Stimulated activated naive CD4-positive, alpha-beta T cell (primary cell): ENCODE data around the gene CLIP1.

ENCODE experiments used
- DNase-seq, 6 experiments: peaks; one replicate each; lab custom pipeline; 2025; lab: John Stamatoyannopoulos, UW

Gene CLIP1

GRCh38 chr12:122355706-122356105, 66.8 kb downstream of the CLIP1 start:
- no peak for DNase-seq

DNA sequence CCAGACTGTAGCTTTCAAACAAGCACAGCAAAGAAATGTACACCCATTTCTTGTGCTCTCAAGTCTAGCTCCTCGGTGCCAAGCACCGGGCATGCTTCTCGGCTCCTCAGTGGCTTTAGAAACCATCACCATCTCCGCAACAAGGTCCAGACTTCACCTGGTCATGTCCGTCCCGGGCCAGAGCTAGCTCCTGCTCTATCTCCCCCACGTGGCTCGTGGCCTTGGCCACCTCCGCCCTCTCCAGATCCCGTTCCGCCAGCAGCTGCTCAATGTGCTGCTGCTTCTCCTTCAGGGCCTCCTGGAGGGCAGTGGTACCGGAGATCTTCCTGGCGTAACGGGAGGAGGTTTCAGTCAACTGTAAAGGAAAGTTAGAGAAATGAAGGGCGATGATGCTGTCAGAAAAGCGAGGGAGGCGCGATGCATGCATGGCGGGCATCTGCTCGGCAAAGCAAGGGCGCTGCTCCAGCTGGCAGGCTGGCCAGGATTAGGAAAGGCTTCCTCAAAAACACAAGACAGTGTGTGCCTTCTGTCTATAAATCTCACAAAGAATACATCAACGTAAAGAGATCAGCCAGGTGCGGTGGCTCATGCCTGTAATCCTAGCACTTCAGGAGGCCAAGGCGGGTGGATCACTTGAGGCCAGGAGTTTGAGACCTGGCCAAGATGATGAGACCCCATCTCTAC, 67.4 kb downstream of the CLIP1 start:
- DNase-seq, result no peak

DNA sequence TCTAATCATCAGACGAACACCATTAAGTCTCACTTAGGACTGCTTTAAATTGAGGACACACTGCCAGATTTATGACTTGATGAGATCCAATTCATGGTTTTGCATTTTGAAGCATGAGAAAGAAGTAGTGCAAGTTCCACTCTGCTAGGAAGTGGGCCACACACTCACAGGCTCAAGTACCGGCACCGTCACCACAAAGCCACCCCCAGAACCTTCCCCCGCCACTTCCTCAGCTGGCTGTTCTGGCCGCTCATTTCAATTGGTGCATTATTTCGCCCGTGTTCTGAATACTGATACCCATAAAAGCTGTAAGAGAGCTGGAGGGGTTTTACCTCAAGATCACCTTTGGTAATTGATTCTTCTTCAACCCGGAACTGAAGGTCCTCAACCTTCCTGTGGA, 70.1 kb downstream of the CLIP1 start:
- no peak for DNase-seq

- DNase-seq, result no peak
These were observed 72.2 kb downstream of the CLIP1 start for GRCh38 chr12:122350141-122350848.

GRCh38 chr12:122349078-122349477, 73.4 kb downstream of the CLIP1 start:
- DNase-seq, result no peak

- no peak for DNase-seq
These were observed 74.0 kb downstream of the CLIP1 start for GRCh38 chr12:122348505-122348904.

DNA sequence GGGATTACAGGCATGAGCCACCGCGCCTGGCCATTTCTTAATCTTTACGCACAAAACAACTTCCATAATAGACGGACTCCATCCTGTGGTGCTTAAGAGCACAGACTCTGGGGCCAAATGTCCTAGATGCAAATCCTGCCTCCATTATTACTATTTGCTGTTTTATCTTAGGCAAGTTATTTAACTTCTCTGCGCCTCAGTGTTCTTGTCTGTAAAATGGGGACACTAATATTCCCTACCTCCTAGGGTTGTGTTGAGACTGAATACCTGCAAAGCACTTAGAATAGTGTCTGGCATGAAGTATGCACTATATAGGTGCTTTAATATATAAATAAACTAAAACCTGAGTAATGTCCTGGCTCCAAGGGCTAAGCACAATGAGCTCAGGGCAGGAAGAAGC, 76.4 kb downstream of the CLIP1 start:
- no peak for DNase-seq

GRCh38 chr12:122345042-122345441, 77.4 kb downstream of the CLIP1 start:
- DNase-seq, result no peak

GRCh38 chr12:122336015-122336946, 86.2 kb downstream of the CLIP1 start:
- peak in 5 of 6 experiments; percentile 4 to 26 (median 20) for DNase-seq

DNA sequence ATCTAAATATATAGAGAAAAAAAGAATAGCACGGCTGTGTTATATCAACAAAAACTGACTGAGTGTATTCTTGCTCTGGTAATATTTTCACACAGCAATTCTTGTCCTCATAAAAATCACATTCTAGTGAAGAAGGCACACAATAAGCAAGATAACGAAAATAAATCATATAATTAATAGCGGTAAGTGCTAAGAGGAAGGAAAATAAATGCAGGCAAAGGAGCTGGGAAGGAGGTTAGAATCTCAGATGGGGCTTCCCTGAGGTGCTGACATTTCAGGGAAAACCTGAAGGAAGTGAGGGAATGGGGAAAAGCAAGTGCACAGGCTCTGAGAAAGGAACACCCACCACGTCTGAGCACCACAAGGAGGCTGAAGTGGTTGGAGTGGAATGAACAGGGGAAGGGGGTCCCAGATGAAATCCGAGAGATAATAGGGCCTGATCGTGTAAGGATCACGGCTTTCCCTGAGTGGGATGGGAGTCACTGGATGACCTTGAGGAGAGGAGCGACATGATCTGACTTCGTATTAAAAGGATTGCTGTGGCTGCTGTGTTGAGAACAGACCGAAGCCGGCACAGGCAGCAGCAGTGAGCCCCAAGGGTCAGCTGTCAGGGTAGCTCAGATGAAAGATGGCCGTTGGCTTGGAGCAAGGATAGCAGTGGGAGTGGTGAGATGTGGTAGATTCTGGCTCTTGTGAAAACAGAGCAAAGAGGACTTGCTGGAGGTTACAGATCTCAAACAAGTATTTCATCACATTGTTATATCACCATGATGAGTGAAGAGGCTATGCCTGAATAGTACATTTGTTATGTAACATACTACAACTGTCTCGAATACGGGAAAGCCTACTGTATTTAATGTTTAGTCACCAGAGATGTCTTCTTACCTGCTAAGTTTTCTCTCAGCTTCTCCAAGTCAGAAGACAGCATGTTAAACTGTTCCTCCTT, 89.1 kb downstream of the CLIP1 start:
- no peak for DNase-seq

- no peak for DNase-seq
These were observed 94.7 kb downstream of the CLIP1 start for GRCh38 chr12:122327494-122328385.

DNA sequence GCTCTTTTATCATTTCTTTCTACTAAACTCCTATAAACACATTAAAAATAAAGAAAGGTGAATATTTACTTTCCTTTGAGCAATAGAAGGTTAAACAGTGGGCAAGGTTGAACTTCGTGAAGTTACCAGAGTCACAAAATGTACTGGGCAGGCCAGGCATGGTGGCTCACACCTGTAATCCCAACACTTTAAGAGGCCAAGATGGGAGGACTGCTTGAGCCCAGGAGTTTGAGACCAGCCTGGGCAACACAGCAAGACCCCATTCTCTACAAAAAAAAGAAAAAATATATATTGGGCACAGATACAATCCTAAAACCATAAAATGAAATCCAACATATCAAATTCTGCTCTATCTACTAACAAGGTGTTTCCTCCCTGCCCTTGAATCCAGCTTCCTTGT, 95.5 kb downstream of the CLIP1 start:
- DNase-seq, result no peak

- DNase-seq, result peak in 3 of 6 experiments; percentile 30 to 39 (median 39)
These were observed 95.9 kb downstream of the CLIP1 start for GRCh38 chr12:122326586-122326985.

DNA sequence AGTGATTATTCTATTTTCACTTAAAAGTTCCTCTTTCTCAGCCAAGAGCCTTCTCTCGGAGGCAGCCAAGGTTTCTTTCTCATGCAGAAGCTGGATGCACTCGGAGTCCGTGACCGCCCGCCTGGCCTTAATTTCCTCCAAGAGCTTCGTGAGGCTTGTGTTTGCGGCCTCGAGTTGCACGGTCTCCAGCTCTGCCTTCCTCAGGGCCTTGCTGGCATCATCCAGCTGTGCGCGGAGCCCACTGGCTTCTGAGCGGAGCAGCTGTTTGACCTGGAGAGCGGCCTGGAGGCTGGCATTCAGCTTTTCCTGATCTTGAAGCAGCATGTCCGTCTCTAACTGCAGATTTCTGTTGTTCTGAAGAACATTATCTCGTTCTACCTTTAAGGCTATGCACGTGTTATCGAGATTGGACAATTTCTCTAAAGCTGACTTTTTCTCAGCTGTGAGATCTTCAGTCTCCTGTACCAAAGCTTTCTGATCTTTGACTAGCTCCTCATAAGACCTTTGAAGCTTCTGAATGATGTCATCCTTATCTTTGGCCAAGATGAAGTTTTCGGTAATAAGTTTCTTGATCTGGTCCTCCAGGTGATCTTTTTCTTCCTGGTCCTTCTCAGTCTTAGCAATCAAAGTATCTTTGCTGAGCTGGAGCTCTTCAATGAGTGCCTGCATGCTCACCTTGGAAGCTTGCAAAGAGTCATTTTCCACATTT, 99.0 kb downstream of the CLIP1 start:
- DNase-seq, result no peak

- no peak for DNase-seq
These were observed 100.0 kb downstream of the CLIP1 start for GRCh38 chr12:122322501-122322900.

GRCh38 chr12:122318607-122319605, 103.6 kb downstream of the CLIP1 start:
- no peak for DNase-seq

GRCh38 chr12:122312926-122313325, 109.5 kb downstream of the CLIP1 start:
- no peak for DNase-seq

- DNase-seq, result no peak
These were observed 110.8 kb downstream of the CLIP1 start for GRCh38 chr12:122311696-122312095.
